ENCODE results near the gene IMPG2. TPM values are rescaled to one million over a fixed set of nuclear protein-coding genes. Genes with fewer than 3 reads are reported as not detected.

IMPG2 gene
- total and polyA plus RNA-seq, 2 donors (not counting 1 experiment from before 2014, with no cell fraction given), result 0.21 to 0.44 TPM

DNA sequence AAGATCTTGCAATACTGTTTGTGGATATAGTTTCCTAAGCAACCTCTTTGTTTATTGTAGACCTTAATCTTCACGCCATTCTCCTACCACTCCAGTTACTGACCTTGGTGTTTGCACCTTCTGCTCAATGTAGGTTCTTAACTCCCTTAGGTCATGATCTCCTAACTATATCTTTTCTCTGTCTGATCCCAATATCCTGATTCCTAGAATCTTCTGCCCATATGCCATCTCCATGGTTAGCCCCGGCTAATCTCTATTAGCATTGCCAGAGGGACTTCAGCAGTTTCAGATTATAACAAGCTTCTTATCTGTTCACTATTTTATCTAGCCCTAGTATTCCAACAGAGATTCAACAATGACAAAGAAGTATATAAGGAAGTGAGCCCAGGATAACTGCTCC is 64.9 kb downstream of the IMPG2 start:
- no peaks in the 10 kb centered on the region for H3K4me1 Mint-ChIP-seq

DNA sequence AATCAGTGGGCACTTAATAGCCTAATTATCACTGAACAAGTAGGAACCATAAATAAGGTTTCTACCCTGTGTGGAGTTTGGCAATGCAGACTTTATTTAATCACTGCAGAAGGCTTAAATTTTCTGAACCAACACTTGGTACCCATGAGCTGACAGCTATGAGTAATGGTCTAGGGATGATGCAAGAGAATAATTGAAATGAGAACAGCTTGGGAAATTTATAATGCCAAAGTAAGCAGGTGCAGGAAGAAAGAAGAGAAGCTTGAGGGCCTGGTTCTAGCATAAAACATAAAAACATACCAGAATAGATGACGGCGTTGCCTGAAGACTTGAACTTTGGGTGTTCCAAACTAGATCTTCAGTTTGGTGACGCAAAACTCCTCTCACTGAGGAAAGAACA is 67.0 kb downstream of the IMPG2 start:
- Mint-ChIP-seq H3K27me3 (no peaks in the 10 kb centered on the region), H3K4me1 (no peaks in the 10 kb centered on the region), H3K9me3 (ENCODE audit: insufficient read depth) (peaks cover under 1% of the 10 kb centered on the region), H3K27ac (no peak overlapping the region), H3K4me3 (no peak overlapping the region)
- no peaks in the 10 kb centered on the region for H3K36me3 ChIP-seq (replicated peaks in 1 of 2; ENCODE audit: control extremely low read depth in 1 of 2, control insufficient read depth in 1 of 2, extremely low read depth in 1 of 2, insufficient read depth in 2 of 2, low read length in 1 of 2)
- H4K20me1 ChIP-seq (ENCODE audit: control insufficient read depth, insufficient read depth, low read length, poor library complexity, severe bottlenecking), result no peaks in the 10 kb centered on the region
- ChIA-PET POLR2A (no interaction called here), CTCF (no interaction called here)
- intact Hi-C loops (cut with micrococcal nuclease), result no loop called here
- H3K9ac ChIP-seq (ENCODE audit: low read length), result no peak overlapping the region
- H3K4me1 ChIP-seq (ENCODE audit: control insufficient read depth in 2 of 2, insufficient read depth in 2 of 2, low read length in 2 of 2), result no peaks in the 10 kb centered on the region
- no peaks in the 10 kb centered on the region for H3K9me3 ChIP-seq (ENCODE audit: control extremely low read depth in 1 of 3, control insufficient read depth in 2 of 3, insufficient read depth in 1 of 3, low read length in 2 of 3)
- no peak overlapping the region for H3K4me2 ChIP-seq (replicated peaks; ENCODE audit: low read depth, low read length, poor library complexity, severe bottlenecking)
- no peak overlapping the region for H3K4me3 ChIP-seq (ENCODE audit: control extremely low read depth in 1 of 5, extremely low read depth in 1 of 5, insufficient read depth in 1 of 5, low read depth in 2 of 5, low read length in 4 of 5)
- H2AFZ ChIP-seq (ENCODE audit: insufficient read depth, low read depth, low read length, poor library complexity, severe bottlenecking), result no peak overlapping the region
- TF ChIP-seq, protein P1, sequence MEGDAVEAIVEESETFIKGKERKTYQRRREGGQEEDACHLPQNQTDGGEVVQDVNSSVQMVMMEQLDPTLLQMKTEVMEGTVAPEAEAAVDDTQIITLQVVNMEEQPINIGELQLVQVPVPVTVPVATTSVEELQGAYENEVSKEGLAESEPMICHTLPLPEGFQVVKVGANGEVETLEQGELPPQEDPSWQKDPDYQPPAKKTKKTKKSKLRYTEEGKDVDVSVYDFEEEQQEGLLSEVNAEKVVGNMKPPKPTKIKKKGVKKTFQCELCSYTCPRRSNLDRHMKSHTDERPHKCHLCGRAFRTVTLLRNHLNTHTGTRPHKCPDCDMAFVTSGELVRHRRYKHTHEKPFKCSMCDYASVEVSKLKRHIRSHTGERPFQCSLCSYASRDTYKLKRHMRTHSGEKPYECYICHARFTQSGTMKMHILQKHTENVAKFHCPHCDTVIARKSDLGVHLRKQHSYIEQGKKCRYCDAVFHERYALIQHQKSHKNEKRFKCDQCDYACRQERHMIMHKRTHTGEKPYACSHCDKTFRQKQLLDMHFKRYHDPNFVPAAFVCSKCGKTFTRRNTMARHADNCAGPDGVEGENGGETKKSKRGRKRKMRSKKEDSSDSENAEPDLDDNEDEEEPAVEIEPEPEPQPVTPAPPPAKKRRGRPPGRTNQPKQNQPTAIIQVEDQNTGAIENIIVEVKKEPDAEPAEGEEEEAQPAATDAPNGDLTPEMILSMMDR (IDR thresholded peaks at IDR 0.05), result no peak
- TF ChIP-seq EZH2 (IDR thresholded peaks at IDR 0.05; ENCODE audit: borderline replicate concordance, insufficient read depth, low read depth, low read length, poor library complexity, severe bottlenecking), result no peak
- DNase-seq (no peak), ATAC-seq (ENCODE audit: low read depth) (no peak)
- H3K79me2 ChIP-seq (ENCODE audit: control insufficient read depth, insufficient read depth, low read length), result no peaks in the 10 kb centered on the region
- WGBS (ENCODE audit: insufficient coverage), result no CpG with 5 or more reads among the region's 3 CpGs
- no peaks in the 10 kb centered on the region for H3K27me3 ChIP-seq (replicated peaks in 1 of 4; ENCODE audit: control extremely low read depth in 1 of 4, control insufficient read depth in 3 of 4, insufficient read depth in 4 of 4, low read length in 3 of 4)
- H3K27ac ChIP-seq (ENCODE audit: low read length in 2 of 2), result no peak overlapping the region

More for the DNA sequence above, 64.9 kb downstream of the IMPG2 start:
- Mint-ChIP-seq H3K9me3 (ENCODE audit: insufficient read depth) (no peaks in the 10 kb centered on the region), H3K27ac (no peak overlapping the region), H3K4me3 (no peak overlapping the region), H3K27me3 (no peaks in the 10 kb centered on the region)
- Histone ChIP-seq H3K4me2 (replicated peaks; ENCODE audit: low read depth, low read length, poor library complexity, severe bottlenecking) (no peak overlapping the region), H3K4me1 (ENCODE audit: control insufficient read depth in 2 of 2, insufficient read depth in 2 of 2, low read length in 2 of 2) (no peaks in the 10 kb centered on the region), H4K20me1 (ENCODE audit: control insufficient read depth, insufficient read depth, low read length, poor library complexity, severe bottlenecking) (no peaks in the 10 kb centered on the region), H3K9ac (ENCODE audit: low read length) (no peak overlapping the region), H3K27me3 (replicated peaks in 1 of 4; ENCODE audit: control extremely low read depth in 1 of 4, control insufficient read depth in 3 of 4, insufficient read depth in 4 of 4, low read length in 3 of 4) (no peaks in the 10 kb centered on the region), H3K79me2 (ENCODE audit: control insufficient read depth, insufficient read depth, low read length) (no peaks in the 10 kb centered on the region), H3K27ac (ENCODE audit: low read length in 2 of 2) (no peak overlapping the region), H3K9me3 (ENCODE audit: control extremely low read depth in 1 of 3, control insufficient read depth in 2 of 3, insufficient read depth in 1 of 3, low read length in 2 of 3) (no peaks in the 10 kb centered on the region), H2AFZ (ENCODE audit: insufficient read depth, low read depth, low read length, poor library complexity, severe bottlenecking) (no peak overlapping the region), H3K4me3 (ENCODE audit: control extremely low read depth in 1 of 5, extremely low read depth in 1 of 5, insufficient read depth in 1 of 5, low read depth in 2 of 5, low read length in 4 of 5) (no peak overlapping the region), H3K36me3 (replicated peaks in 1 of 2; ENCODE audit: control extremely low read depth in 1 of 2, control insufficient read depth in 1 of 2, extremely low read depth in 1 of 2, insufficient read depth in 2 of 2, low read length in 1 of 2) (no peaks in the 10 kb centered on the region)
- TF ChIP-seq, protein P1 (IDR thresholded peaks at IDR 0.05), result no peak
- TF ChIP-seq EZH2 (IDR thresholded peaks at IDR 0.05; ENCODE audit: borderline replicate concordance, insufficient read depth, low read depth, low read length, poor library complexity, severe bottlenecking), result no peak
- DNase-seq (no peak), ATAC-seq (ENCODE audit: low read depth) (no peak)
- WGBS (ENCODE audit: insufficient coverage), result 100% methylated on average over 1 of the region's 2 CpGs
- ChIA-PET POLR2A (no interaction called here), CTCF (no interaction called here)
- intact Hi-C loops (cut with micrococcal nuclease), result no loop called here
